Measurements from ENCODE around the gene INSRR.
A peak's percentile ranks its signal among the peaks of the same experiment; 100 is the strongest.

Gene INSRR

DNA sequence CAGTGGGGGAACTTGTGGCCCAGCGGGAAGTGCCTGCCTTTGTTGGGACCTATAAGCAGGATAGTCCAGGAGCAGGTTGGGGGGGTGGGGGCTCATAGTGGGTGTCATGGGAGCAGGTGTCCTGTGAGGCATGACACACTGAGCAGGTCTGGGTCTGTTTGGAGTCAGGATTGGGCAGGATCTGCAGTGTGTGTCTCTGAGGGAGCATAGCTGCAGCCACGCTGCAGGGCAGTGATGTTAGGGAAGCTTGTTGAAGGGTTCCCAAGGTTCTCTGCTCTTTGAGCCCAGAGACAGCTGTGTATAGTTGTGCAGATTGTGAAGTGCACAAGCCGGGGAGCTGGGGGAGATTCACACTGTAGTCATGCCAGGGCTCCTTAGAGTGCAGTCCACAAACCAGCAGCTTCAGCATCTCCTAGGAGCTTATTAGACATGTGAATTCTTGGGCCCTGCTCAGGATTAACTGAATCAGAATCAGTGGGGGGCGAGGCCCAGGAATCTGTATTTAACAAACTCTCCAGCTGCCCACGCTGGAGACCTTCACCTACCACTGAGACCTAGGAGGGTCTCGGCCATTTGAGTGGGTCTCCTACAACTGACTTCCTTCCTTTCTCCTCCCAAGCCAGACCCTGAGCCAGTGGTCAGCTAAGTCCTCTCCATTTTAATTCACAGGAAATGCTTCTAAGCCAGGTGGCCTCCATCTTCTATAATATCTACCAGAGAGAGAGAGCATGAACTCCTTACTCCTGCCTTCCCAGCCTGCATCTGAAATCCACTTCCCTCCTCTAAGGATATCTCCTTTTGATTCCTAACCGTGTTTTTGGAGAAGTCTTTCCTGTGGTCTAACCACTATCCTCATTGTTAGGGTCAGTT lies 11.1 kb downstream of the INSRR start:
- DNase-seq, result no peak

DNA sequence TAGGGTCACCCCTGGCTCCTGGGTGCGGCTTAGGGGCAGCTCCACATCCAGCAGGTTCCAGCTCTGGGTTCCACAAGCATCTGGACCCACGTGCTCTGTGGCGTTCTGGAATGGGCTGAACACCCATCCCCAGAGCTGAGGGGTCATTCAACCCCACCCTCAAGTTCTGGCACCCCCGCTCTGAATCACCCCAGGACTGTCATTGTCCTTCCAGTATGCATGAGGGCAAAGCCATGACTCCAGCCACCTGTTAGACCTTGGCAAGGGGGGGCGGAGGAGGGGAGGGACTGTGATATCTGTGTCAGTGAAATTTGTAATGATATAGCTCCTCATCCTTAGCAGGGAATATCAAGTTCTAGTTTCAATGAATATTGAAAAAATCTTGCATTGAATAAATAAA lies 12.3 kb downstream of the INSRR start:
- no peak for DNase-seq

DNA sequence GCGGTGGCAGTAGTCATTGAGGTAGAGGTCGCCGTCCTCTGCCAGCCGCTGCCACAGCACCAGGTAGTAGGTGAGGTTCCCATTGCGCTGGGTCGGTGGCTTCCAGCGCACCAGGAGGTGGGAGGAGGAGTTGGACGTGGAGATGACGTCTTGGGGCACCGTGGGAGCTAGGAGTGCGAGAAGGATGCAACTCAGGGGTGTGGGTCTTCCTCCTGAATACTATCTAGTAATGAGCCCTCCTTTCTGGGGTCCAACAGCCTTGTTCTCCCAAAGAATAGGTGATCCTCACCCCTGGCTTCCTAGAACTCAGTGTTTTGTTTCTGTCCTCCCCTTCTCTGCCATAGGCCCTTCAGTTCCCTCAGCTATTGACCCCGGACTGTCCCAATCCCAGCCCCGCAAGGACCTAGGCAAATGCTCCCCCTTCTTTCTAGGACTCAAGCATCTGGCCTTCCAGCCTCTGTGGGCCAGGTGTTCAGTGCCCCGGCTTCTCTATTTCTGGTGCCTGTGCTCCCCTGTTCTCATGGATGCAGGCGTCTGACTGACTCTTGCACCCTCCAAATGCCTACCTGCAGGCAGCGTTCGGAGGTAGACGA lies 12.9 kb downstream of the INSRR start:
- no peak for DNase-seq

DNA sequence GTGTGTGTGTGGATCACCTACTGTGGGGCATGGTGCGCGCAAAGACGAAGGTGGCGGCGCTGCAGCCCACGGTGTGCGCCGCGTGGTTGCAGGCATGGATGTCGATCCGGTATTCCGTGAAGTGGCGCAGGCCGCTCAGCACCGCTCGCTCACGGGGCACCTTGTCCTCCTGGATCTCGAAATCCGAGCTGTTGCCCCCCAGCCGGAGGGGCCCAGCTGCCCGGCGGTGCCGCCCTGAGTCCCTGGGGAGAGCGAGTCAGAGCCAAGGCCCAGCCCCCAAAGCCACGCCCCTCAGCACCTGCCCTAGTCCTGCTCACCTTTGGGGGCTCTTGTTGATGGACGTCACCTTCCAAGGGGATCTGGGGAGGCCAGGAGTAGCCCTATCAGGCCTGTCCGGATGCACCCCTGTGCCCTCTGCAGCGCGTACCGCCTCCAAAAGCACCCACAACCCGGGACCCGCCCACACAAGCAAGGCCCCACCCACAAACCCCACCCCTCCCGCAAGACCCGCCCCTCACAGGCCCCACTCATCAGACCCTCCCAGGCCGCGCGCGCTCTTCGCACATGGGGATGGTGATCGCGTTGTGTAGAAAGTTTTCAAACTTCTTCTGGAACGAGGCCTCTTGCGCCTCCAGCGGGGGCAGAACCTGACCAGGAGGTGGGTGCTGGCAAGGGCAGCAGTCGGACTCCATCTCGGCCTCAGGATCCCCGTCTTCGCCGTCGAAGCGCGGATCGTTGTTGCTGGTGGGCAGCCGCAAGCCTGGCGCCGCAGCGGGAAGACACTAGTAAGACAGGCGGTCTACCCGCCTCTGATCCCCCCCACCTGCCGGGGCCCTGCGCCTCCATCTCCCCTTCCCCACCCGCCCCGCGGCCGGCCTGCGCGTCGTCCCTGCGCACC lies 13.6 kb downstream of the INSRR start:
- peak in 1 of 4 experiments; percentile 13 for DNase-seq

DNA sequence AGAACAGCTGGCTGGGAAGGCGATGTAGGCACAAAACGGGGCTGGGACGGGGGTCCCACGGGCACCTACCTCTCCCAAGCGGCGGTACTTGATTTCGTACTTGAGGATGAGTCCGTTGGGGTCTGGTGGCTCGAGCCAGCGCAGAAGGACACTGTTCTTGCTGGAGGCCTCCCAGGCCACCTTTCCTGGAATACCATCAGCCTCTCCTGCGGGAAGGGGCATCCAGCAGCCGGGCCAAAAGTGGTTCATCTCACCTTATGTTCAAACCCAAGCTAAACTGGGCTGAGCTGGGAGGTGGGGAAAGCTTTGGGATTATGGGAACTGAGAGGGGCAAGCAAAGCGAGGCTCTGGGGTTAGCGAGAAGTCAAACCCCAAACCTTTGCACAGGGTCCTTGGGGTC lies 14.3 kb downstream of the INSRR start:
- DNase-seq, result no peak

DNA sequence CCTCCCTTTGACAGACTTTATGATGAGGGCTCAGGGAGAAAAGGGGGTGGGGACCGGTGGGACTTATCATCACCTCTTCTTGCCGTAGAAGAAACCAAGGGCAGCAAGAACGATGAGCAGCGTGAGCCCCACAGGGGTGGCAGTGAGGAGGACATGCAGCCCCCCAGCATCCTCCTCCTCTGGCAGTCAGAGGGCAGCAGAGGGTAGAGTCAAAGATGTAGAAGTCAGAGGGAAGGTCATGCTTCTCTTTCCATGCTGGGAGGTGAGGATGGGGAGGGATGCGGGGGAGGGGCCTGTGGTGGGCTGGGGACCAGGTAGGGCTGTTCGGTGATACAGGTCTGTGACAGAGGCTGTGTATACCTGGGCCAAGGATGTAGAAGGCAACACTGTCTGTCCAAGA lies 14.8 kb downstream of the INSRR start:
- no peak for DNase-seq

DNA sequence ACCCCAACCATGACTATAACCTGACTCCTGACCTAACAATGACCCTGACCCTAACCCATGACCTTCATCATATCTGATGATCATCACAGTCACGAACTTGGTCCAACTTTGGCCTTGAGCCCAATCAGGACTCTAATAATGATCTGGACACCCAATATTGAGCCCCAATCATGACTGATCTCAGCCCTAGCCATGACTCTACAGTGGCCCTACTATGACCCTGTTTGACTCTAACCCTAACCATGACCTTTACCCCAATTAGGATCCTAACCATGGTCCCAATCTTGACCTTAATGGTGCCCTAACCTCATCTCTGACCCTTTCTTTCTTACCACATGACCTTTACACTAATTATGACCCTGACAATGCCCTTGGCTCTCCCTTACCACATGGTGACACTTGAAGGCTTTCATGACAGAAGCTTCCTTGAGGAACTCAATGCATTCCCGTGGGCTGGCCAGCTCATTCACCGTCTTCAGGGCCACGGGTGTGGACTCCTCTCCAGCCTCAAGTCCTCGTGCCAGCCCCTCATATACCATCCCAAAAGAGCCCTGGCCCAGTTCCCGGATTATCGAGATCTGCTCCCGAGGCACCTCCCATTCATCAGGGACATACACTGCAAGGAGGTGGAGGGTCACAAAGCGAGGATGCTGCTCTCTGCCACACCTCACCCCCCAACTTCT lies 16.2 kb downstream of the INSRR start:
- no peak for DNase-seq

DNA sequence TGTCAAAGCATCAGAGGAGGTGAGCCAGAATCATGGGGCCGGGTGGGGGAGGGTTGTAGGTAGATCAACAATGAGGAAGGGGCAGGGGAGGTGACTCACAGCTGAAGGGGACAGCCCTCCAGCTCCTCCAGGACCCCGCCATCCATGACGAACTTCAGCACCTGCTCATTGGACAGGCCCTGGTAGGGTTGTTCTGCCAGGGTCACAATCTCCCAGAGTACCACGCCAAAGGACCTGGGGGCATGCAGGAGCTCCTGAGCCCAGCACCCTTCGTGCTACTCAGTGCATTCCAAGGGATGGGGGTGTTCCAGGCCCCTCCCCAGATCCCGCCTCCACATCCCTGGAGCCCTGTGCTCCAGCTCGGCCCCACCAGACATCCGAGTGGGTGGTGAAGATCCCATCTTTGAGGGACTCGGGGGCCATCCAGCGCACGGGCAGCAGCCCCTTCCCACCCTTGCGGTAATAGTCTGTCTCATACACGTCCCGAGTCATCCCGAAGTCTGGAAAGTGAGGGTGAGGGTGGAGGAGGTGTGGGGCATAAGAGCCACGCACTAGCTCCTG lies 17.5 kb downstream of the INSRR start:
- no peak for DNase-seq

DNA sequence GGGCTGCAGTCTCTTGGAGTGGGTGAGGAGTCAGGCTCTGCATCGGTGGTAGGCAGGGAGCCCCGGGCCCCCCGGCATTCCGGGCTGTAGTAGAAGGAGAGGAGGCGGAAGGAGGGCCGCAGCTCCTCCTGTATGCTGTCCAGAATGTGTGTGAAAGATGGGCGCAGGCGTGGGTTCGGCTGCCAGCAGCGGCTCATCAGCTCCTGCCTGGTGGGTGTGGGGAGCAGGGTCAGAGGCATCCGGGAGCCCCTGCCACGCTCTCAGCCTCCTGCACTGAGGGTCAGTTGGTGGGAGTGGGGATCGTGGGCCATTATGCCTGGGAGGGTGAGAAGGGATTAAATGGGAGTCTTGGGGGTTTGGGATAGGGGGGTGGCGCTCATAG lies 18.0 kb downstream of the INSRR start:
- DNase-seq, result no peak

DNA sequence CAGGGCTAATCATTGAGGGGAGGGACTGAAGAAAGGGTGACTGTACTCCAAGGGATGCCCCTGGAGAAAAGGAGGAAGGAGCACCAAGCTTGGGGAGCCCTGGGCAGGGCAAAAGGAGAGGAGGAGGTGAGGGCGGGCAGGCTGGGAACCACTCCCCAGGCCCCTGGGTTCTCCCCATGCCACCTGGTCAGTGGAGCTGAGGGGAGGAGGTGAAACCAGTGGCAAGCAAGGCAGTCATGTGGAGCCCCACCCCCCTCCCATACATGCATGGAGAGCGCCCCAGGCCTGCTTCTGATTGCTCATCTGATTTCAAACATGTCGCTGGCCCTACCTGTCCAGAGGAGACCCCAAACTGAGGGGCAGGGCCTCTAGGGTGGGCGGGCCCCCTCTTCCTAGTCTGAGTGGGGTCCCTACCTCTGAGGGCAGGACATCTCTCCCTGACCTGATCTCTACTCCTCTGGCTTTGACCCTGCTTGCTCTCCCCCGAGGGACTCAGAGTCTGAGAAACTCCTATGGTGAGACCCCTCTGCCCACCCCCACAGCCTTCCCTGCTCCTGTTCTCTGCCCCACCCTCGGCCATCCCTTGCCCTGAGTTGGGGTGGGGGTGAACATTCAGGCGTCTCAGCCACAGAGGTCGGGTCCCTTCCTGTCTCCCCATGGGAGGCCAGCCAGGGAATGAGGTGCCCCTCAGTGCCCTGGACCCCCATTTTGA lies 18.6 kb downstream of the INSRR start:
- DNase-seq, result no peak

DNA sequence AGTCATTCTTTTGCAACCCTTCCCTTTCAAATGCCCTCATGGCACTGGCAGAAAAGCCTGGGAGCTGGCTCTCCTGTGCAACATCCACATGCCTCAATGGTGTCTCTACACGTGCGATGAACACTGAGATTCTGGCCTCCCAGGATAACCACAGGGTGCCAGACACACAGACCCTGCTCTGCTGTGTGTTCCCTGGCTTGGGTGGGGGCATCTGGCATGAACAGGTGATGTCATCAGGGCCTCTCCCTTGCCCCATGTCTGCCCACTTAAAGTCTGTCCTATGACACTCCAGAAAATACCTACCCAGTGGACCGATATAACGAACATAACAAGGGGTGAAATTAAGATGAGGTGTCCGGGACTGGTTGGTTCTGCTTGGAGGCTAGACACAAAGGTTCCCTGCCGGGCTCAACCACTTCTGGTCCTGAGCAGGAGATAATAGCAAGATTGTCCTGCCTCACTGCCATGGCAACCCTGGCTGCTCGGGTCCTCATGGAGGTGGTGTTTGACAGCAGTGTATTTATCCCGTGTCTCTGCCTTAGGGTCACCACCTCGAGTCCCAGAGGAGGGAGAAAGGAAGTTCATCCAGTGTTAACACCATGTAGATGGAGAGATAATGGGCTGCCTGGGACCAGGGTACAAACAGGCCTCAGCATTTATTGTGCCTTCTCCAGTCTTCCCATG lies 19.3 kb downstream of the INSRR start:
- no peak for DNase-seq

DNA sequence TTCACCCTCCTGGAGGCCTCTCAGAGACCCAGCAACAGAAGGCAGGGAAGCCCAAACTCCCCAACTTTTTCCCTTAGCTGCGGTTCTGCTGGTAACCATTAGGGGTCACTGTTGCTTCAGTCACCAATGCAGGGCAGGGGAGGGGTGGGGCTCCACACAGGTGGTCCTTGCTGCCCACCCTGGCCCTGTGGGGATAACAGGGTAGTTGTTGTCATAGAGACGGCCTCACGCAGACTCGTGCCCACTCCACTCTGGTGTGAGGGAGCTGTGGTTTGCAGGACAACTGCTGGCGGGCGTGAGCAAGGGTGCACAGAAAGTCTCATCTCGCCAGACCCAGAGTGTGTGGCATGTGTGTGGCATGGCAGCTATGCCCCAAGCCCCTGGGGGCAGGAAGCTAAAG lies 19.9 kb downstream of the INSRR start:
- peak in 2 of 4 experiments; percentile 13 to 19 for DNase-seq

DNA sequence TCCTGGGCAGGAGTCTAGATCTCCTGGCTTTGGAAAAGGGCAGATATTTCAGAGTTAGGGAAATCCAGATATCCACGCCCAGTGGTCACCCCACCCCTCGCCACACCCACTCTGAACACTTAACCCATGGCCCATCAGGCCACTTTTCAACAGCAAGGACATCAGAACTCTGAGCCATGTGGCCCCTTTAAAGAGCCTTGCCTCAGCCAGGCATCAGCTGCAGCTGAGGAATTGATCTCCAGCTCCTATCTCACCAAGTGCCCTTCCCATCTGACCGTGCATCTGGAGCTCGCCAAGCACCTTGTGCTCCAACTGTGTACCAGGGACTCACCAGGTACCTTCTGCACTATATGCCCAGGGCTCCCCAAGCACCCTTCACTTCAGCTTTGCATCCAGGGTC lies 22.0 kb downstream of the INSRR start:
- no peak for DNase-seq

DNA sequence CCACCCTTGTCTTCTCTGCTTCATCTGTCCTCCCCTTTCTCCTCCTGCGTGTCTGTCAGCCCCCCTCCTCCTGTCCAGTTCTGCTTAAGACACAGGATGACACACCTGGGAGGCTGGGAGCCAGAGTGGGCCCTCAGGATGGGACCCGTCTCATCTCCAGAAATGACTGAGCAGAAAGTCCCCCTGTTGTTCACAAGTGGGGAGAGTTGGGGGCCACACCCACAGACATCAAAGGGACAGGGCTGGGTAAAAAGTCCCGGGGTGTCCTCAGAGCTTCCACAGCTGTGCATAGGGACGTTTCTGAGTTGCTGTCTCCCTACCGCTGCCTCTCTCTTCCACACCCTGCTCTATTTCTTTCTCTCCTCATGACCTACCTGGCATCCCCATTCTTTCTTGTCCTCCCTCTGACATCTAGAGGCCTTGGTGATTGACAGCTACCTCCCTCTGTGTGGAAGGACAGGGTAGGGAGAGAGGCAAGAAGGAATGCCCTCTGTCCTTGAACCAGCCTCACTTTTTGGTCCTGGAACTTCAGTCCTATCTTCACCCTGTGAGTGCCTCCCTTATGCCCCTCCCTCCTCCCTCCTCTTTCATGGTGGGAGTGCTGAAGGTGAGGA lies 22.8 kb downstream of the INSRR start:
- no peak for DNase-seq

DNA sequence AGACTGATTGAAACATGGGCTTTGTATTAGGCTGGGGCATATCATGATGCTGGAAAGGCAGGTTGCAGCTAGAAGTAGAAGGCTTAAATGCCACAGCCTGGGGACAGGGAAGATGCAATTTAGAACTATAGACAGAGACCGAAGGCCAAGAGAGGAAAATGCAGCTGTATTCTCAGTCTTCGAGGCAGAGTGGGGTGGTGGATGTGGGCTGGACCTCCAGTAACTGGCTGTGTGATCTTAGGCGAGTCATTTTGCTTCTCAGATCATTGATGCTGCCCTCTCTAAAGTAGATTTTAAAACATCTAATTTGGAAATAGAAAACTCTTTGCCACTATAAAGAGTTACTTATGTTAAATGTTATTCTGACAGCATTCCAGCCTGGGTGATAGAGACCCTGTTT lies 24.6 kb downstream of the INSRR start:
- DNase-seq, result no peak

DNA sequence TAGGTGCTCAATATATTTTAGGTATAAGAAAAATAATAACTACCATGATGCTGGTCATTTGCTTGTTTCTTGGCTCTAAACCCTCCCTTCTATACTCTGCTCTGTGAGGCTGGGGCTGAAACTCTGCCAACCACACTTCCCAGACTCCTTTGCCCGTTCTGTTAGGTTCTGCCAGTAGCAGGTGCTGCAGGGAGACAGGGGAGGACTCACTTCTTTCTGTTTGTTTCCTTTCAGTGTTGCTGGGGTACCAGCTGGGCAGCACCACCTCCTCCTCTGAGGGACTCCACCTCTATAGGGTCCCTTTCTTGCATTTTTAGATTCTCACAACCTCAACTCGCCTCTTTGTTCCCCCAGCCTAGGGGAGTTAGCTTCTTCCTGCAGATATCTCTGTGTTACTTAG lies 25.3 kb downstream of the INSRR start:
- DNase-seq, result no peak

DNA sequence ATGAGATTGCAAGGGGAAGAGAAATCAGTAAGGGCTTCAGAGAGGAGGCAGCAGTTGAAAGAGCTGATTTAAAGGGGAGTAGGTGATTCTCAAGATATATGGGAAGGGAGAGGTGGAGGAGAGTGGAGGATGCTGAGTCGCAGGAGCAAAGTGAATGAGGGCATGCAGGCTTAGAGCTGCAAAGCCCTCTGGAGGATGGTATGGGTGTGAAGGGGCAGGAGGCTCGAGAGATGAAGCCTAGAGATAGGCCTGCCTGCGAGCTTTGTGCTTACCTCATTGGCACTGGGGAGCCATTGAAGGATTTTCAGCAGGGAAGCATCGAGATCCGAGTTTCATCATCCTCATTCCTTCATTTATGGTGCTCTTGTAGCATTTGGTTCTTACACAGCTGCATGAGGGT lies 26.5 kb downstream of the INSRR start:
- DNase-seq, result no peak

DNA sequence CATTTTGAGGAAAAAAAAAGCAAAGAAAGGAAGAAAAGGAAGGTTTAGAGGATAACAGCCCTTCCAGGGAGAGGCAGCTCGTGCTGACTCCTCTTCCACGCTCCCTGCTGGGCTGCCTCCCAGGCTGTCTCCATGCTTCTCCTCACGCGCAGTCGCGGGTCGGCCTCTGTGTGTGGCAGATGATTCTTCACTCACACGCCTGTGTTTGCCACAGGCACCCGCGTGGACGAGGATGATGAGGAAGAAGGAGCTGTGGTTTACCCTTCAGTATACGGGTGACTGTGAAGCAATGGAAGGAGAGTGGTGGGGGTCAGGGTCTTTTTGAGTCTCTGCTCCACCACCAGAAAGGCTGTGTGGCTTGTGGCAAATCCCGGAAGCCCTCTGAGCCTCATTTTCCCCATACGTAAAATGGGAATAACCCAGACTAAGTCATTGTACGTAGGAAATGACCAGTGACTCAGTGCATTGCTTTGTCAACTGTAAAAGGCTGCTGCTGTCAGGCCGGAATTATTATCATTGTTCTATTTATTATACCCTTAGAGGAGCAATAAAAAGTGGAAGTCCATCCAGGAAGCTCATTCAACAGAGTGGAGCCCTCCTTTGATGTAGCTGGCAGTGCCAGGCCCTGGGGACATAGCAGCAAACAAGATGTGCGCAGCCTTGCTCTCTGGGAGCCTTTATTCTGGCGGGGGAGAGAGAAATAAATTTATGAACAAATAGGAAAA lies 30.4 kb downstream of the INSRR start:
- DNase-seq, result no peak

DNA sequence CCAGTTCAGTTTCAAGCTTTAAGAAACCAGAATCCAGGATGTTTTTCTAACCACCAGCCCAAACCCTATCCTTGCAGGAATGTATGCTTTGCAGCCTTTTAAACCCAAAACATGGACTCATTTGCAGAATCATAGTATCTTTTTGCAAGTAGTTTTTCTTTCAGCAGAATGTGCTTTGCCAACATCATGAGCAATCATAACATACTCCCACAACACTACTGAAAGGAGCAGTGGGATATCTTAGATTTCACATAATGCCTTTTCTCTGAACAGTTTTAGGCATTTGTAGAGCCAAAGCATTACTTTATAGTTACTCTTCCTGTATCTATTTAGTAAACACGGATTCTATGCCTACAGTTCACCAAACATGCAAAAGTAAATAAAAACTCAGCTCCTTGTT lies 32.3 kb downstream of the INSRR start:
- DNase-seq, result no peak

DNA sequence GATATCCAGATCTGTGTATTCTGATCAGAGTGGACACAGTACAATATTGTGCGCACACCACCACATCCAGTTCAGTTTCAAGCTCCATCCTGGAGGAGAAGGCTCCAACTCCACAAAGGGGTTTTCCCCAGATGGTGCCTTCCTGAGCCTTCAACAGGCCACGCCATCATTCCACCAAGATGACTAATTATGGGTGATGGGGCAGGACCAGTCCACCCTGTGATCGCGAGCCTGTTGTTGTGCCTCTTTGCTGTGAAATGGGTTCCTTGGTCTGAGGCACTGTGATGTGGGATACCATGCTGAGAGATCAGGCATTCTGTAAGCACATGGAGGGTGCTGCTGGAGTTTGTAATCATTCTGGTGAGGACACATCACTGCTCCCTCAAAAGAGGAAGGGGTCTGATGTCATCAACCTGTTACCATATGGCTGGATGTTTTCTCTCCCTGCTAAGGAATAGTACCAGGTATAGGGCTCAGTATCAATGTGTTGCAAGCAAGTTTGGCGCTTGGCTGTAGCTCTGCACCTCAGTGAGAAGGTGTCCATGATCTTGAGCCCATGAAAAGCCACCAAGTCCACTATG lies 35.6 kb downstream of the INSRR start:
- DNase-seq, result no peak
